Karpas-422 (cell line): Measurements from ENCODE around the gene ADD2. TPM values are rescaled to one million over a fixed set of nuclear protein-coding genes. Genes with fewer than 3 reads are reported as not detected.

Experiments used
- DNase-seq: peaks from one replicate; pipeline ENCODE4 v3.0.0-alpha.2; 2015
- H2AFZ ChIP-seq: fragments of 200-600 bp; sonication (generic); 2 replicates; pipeline ENCODE4 v1.6.1; 2014; ENCODE audit warnings: antibody characterized with exemption, low read length, mixed read lengths
- H3K27ac ChIP-seq: fragments of 200-600 bp; sonication (generic); 2 replicates; pipeline ENCODE4 v1.5.1; 2014; ENCODE audit warnings: mild to moderate bottlenecking, low read length, moderate library complexity
- H3K27me3 ChIP-seq: fragments of 200-600 bp; sonication (generic); 2 replicates; pipeline ENCODE4 v1.6.1; 2014; ENCODE audit warnings: low read length, mixed read lengths
- H3K36me3 ChIP-seq: fragments of 200-600 bp; sonication (generic); 2 replicates; pipeline ENCODE4 v1.6.1; 2014; ENCODE audit warnings: low read length, mixed read lengths; ENCODE audit not compliant: insufficient read depth
- H3K4me1 ChIP-seq: fragments of 200-600 bp; sonication (generic); 2 replicates; pipeline ENCODE4 v1.6.1; 2014; ENCODE audit warnings: mild to moderate bottlenecking, low read length, mixed read lengths
- H3K4me2 ChIP-seq: fragments of 200-600 bp; sonication (generic); 2 replicates; pipeline ENCODE4 v1.6.1; 2014; ENCODE audit warnings: low read length, low read depth, mild to moderate bottlenecking; ENCODE audit not compliant: poor library complexity, severe bottlenecking
- H3K4me3 ChIP-seq: fragments of 200-600 bp; sonication (generic); 2 replicates; pipeline ENCODE4 v1.5.1; 2014; ENCODE audit warnings: mild to moderate bottlenecking, antibody characterized with exemption, low read length, mixed read lengths
- H3K79me2 ChIP-seq: fragments of 200-600 bp; sonication (generic); 2 replicates; pipeline ENCODE4 v1.6.1; 2014; ENCODE audit warnings: mild to moderate bottlenecking, low read length, mixed read lengths
- H3K9ac ChIP-seq: fragments of 200-600 bp; sonication (generic); 2 replicates; pipeline ENCODE4 v1.6.0; 2014; ENCODE audit warnings: low read length
- H3K9me2 ChIP-seq: fragments of 200-600 bp; sonication (generic), shearing (Covaris generic); replicated peaks from 2 replicates; pipeline ENCODE4 v1.6.0; 2014; ENCODE audit warnings: mild to moderate bottlenecking, low read length, moderate library complexity; ENCODE audit not compliant: insufficient read depth
- H3K9me3 ChIP-seq: fragments of 300-700, 200-600 bp; sonication (generic); 2 replicates; pipeline ENCODE4 v1.6.1; 2014; ENCODE audit warnings: low read length, mixed read lengths
- H4K20me1 ChIP-seq: fragments of 200-600 bp; sonication (generic); 2 replicates; pipeline ENCODE4 v1.6.1; 2014; ENCODE audit warnings: mild to moderate bottlenecking, antibody characterized with exemption, low read length, low read depth; ENCODE audit not compliant: insufficient read depth
- total RNA-seq: library from RNA; depleted of rRNA; stranded (reverse); fragments of >200 nt; shearing (Covaris generic); gene quantifications from 2 replicates; pipeline ENCODE4 v1.2.3, GENCODE V29; 2014; ENCODE audit warnings: low replicate concordance

ADD2 gene
- total RNA-seq, 1 experiment from 2014 or later, result not detected

DNA sequence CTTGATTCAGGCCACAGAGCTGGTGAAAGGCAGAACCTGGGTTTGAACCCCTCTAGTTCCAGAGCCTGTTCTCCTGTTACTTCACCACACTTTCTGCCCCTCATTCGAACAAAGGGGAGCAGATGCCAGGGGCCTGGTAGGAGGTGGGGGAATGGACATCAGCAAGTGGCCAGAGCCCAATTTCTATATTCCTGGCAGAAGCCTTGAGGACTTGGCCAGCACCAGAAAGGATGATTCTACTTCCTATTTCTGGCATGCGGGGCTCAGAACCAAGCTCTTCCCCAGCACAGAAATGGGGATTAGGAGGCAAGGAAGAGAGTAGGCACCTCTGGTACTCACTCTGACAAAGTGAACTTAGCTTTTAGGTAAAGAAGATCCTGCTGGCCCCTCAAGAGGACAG lies 49.3 kb downstream of the ADD2 start:
- Histone ChIP-seq H3K27ac (no peak overlapping the region), H3K36me3 (no peaks in the 10 kb centered on the region), H3K4me1 (no peaks in the 10 kb centered on the region), H3K79me2 (no peaks in the 10 kb centered on the region), H4K20me1 (no peaks in the 10 kb centered on the region), H3K9me3 (no peaks in the 10 kb centered on the region), H3K27me3 (no peaks in the 10 kb centered on the region), H3K9me2 (no peaks in the 10 kb centered on the region), H2AFZ (no peak overlapping the region), H3K4me2 (no peak overlapping the region), H3K4me3 (no peak overlapping the region), H3K9ac (no peak overlapping the region)
- no peak for DNase-seq

DNA sequence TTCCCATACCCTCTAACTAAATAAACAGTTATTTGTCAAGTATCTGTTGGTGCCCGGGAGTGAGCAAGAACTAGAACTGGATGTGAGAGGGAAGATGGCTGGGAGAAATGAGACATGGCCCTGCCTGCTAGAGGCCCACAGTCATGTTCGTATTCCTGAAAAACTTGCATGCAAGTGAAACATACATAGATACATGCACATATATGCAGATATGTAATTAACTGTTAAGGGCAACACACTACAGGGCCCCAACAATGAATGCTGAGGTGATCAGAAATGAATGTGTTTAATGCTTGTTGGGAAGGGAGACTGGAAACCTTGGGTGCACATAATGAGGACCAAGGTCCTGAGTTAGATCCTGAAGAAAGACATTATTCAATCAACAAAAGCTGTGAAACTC lies 49.8 kb downstream of the ADD2 start:
- Histone ChIP-seq H3K4me3 (no peak overlapping the region), H3K9ac (no peak overlapping the region), H3K4me2 (no peak overlapping the region), H3K36me3 (no peaks in the 10 kb centered on the region), H3K27me3 (no peaks in the 10 kb centered on the region), H3K27ac (no peak overlapping the region), H3K4me1 (no peaks in the 10 kb centered on the region), H3K79me2 (no peaks in the 10 kb centered on the region), H3K9me2 (no peaks in the 10 kb centered on the region), H3K9me3 (no peaks in the 10 kb centered on the region), H4K20me1 (no peaks in the 10 kb centered on the region), H2AFZ (no peak overlapping the region)
- DNase-seq, result no peak

DNA sequence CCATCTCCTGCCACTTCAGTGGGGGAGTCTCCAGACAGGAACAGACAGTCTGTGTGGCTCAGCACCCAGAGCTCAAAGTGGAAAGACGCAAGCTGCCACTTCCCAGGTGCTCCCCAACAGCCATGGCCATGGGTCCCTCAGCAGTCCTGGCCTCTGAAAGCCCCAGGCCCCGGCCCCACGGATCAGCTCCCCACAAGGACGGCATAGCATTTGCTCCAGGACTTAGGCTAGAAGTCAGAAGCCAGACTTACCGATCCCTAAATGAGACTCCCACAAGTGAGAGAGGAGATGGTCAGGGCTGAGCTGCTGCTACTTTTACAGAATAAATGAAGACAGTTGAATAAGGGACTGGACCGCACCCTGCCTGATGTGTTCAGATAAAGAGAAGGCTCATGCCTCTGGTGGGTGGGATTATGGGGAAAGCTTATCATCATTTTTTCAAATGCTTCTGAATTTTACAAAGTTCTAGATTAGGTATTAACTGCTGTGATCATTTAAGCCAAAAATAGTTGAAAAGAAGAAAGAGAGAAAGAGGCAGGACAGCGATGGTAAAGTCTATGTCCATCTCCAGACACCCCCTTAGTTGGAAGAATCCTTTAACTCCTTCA lies 50.5 kb downstream of the ADD2 start:
- Histone ChIP-seq H2AFZ (no peak overlapping the region), H3K9me3 (no peaks in the 10 kb centered on the region), H3K4me3 (no peak overlapping the region), H3K27me3 (no peaks in the 10 kb centered on the region), H3K9ac (no peak overlapping the region), H3K36me3 (no peaks in the 10 kb centered on the region), H3K9me2 (no peaks in the 10 kb centered on the region), H4K20me1 (no peaks in the 10 kb centered on the region), H3K4me2 (no peak overlapping the region), H3K27ac (no peak overlapping the region), H3K4me1 (no peaks in the 10 kb centered on the region), H3K79me2 (no peaks in the 10 kb centered on the region)
- DNase-seq, result no peak

DNA sequence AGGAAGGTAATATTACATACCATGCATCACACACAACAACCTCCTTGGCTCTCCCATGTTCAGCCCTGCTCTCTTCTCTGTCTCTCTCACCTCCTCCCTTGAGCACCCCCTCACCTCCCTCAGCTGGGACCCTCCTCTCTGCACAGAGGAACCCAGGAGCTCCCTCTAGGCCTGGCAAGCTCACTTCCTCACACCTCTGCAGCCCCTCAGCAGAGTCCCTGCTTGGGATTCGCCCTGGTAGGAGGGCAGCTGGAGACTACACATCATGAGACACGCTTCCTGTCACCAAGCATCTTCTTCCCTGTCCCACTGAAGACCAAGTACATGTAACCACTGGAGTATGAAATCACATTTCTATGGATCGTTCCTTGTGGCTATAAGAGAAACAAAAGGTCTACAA lies 51.0 kb downstream of the ADD2 start:
- H3K9me2 ChIP-seq, result no peaks in the 10 kb centered on the region
- H3K4me3 ChIP-seq, result no peak overlapping the region
- no peaks in the 10 kb centered on the region for H3K79me2 ChIP-seq
- no peaks in the 10 kb centered on the region for H4K20me1 ChIP-seq
- no peaks in the 10 kb centered on the region for H3K27me3 ChIP-seq
- H2AFZ ChIP-seq, result no peak overlapping the region
- no peak overlapping the region for H3K27ac ChIP-seq
- no peak overlapping the region for H3K4me2 ChIP-seq
- no peaks in the 10 kb centered on the region for H3K9me3 ChIP-seq
- no peaks in the 10 kb centered on the region for H3K4me1 ChIP-seq
- no peaks in the 10 kb centered on the region for H3K36me3 ChIP-seq
- no peak for DNase-seq
- H3K9ac ChIP-seq, result no peak overlapping the region

DNA sequence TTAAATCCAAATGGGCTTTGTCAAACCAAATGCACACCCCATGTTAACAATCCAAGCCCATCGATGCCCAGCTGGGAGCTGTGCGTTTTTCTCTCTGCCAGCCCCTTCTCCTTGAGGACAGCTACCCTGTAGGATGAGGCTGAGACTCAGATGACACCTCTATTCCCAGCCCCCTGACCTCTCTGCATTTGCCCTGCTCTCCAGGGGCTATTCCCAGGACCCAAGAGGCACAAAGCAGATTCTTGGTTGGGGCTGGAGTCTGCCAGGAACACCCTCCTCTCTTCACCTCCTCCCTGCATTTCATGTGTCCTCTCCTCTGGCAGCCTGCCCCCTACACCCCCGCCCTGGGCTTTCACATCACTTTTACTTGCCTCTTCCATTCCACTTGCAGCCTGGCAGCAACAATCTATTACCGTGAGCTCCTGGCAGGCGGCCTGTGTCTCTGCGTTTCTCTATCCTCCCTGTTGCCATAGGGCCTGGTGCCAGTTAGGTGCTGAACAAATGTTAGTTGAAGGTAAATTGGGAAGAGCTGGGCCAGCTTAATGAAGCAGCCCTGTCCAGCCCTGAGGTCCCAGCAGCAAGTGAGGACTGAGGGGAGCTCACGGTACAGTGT lies 51.8 kb downstream of the ADD2 start:
- H3K27me3 ChIP-seq, result no peaks in the 10 kb centered on the region
- no peak overlapping the region for H3K4me3 ChIP-seq
- no peaks in the 10 kb centered on the region for H3K79me2 ChIP-seq
- H3K36me3 ChIP-seq, result no peaks in the 10 kb centered on the region
- no peak overlapping the region for H2AFZ ChIP-seq
- H3K9ac ChIP-seq, result no peak overlapping the region
- no peaks in the 10 kb centered on the region for H3K9me2 ChIP-seq
- H3K27ac ChIP-seq, result no peak overlapping the region
- no peak overlapping the region for H3K4me2 ChIP-seq
- H3K9me3 ChIP-seq, result no peaks in the 10 kb centered on the region
- H4K20me1 ChIP-seq, result no peaks in the 10 kb centered on the region
- no peaks in the 10 kb centered on the region for H3K4me1 ChIP-seq
- no peak for DNase-seq

DNA sequence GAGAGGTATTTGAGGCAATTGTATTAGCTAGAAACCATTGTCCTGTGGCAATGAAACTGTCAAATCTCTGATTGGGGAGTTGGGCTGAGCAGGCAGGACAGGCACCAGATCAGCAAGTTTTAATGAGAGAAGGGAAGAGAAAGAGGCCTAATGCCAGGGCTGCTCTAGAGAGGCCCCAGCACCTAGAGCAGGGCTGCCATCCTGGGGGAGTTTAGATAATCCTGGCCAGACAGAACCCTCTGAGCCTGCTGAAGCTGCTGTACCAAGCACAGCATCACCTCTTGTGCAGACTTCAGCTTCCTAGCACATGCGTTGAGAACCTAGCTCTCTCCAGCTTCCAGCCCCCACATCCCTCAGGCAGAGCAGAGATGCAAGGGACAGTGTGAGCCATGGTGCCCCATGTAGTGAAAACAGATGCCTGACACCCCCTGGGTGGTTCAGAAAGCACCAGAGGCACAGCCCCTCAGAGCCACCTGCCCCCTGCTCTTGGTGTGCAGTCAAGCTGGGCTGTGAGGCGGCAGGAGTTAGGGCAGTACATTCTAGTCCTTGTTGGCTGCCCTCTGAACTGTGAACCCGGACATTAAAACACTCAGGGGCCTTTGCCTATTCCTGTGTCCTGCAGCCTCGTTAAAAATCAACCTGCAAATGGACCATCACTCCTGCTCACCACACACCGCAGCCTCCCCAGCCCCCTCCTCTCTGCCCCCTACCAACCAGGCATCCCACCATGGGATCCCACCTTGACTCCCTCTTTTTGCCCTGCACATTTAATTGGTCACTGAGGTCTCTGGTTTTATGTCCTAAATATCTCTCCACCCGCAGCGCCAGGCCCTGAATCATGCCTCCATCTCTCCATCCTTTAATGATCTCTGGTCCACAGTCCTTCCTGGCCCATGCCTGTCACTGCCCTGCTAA lies 52.7 kb downstream of the ADD2 start:
- Histone ChIP-seq H4K20me1 (no peaks in the 10 kb centered on the region), H2AFZ (no peak overlapping the region), H3K4me2 (no peak overlapping the region), H3K9me3 (no peaks in the 10 kb centered on the region), H3K4me3 (no peak overlapping the region), H3K27ac (no peak overlapping the region), H3K79me2 (no peaks in the 10 kb centered on the region), H3K36me3 (no peaks in the 10 kb centered on the region), H3K9me2 (no peaks in the 10 kb centered on the region), H3K27me3 (no peaks in the 10 kb centered on the region), H3K4me1 (no peaks in the 10 kb centered on the region), H3K9ac (no peak overlapping the region)
- no peak for DNase-seq

DNA sequence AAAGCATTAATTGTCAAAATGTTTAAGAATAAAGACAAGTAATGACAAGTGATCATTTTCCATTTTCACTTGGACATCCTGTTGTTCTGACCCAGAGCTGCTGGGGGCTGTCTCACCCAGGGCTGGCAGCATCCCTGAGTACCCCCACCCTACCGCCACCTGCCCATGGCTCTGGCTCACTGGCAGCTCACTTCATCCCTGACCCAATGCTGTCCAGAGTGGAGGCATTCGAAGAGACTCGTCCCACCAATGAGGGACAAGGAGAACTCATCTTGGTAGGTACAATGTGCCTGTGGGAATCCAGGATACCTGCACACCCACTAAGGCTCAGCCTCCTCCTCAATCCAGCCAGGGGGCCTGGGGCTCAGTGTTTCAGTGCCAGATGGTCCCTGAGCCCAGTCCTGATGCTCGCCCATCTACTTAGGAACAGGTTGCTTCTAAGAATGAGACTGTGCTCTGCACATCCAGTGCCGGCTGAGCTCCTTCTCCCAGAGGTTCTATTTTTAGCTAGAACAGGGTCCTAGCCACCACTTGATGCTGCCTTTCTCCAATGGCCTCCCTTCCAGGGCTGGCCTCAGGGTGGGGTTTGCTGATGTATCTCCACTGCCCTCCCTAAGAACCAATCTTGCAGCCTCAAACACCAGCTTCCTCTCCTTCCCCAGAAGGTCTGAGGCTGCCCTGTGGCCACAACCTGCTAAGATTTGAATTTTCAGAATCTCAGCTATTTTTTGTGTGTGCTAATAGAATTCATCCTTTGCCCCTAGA lies 53.7 kb downstream of the ADD2 start:
- no peaks in the 10 kb centered on the region for H4K20me1 ChIP-seq
- H3K9me3 ChIP-seq, result no peaks in the 10 kb centered on the region
- no peak overlapping the region for H2AFZ ChIP-seq
- H3K4me1 ChIP-seq, result no peaks in the 10 kb centered on the region
- H3K9me2 ChIP-seq, result no peaks in the 10 kb centered on the region
- H3K9ac ChIP-seq, result no peak overlapping the region
- H3K4me3 ChIP-seq, result no peak overlapping the region
- DNase-seq, result no peak
- no peak overlapping the region for H3K4me2 ChIP-seq
- H3K27me3 ChIP-seq, result no peaks in the 10 kb centered on the region
- no peak overlapping the region for H3K27ac ChIP-seq
- no peaks in the 10 kb centered on the region for H3K36me3 ChIP-seq
- H3K79me2 ChIP-seq, result no peaks in the 10 kb centered on the region

DNA sequence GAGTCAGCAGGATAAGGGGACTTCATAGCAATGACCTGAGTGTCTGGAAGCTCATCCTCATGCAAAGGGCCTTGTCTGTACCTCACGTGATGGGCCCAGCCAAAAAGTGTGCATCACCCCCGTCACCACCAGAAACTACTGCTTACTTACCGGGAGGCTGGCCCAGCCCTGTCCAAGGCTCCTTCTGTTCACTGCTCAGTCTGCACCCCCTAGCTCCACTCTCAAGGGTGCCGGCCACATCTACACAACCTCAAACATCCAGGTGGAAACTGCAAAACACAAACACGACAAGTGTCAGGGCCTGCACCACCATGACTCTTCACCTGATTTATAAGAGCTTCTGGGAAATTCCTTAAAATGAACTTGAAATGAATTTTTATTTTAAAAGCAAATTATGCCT lies 55.1 kb downstream of the ADD2 start:
- no peak overlapping the region for H3K27ac ChIP-seq
- no peak overlapping the region for H3K4me3 ChIP-seq
- H3K9ac ChIP-seq, result no peak overlapping the region
- no peaks in the 10 kb centered on the region for H3K36me3 ChIP-seq
- no peaks in the 10 kb centered on the region for H3K79me2 ChIP-seq
- no peak for DNase-seq
- no peaks in the 10 kb centered on the region for H3K27me3 ChIP-seq
- H3K9me3 ChIP-seq, result no peaks in the 10 kb centered on the region
- no peaks in the 10 kb centered on the region for H3K4me1 ChIP-seq
- no peaks in the 10 kb centered on the region for H3K9me2 ChIP-seq
- no peak overlapping the region for H2AFZ ChIP-seq
- H3K4me2 ChIP-seq, result no peak overlapping the region
- no peaks in the 10 kb centered on the region for H4K20me1 ChIP-seq
